HG02610 (cell line): ENCODE data around the gene PRKG1.
A peak's percentile ranks its signal among the peaks of the same experiment; 100 is the strongest.

Experiments used
- ATAC-seq: cut with Tn5 transposase; IDR thresholded peaks from one replicate; pipeline ENCODE4 v1.9.1; 2021; ENCODE audit warnings: mild to moderate bottlenecking, moderate library complexity; ENCODE audit not compliant: unreplicated experiment

PRKG1 gene

DNA sequence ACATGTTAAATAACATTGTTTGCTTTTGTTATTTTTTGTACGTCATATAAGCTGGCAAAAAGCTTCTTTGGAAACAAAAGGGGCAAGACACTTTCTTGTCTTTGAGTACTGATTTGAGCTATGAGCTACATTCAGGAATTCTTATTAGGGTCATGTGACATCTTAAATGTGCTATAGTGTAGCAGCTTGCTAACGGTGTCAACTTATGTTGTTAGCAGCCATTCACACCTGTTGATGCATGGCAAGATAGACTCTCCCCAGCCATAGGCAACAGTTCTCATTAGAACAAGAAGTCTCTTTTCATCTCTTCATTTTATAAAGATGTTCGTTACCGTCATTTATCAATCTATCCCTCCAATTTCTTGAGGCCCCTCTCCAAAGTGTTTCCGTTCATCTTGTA, 411.4 kb downstream of the PRKG1 start:
- no peak for ATAC-seq

DNA sequence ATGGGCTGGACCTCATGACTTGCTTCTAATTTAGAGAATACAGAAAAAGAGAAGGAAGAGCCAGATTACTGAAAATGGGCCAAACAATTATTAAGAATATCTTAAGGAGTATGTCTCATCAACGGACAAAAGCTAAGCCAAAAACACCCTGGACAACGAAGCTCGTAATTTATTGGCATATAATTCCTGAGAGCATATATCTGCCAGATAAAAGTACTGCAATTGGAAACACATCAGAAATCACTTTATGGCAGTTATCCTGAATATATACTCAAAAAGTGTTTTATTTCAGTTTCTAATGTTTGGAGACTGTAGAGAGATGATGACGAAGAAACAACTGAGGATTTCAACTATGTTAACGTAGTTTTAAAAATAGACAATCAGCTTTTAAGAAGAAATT, 413.3 kb downstream of the PRKG1 start:
- ATAC-seq, result no peak

DNA sequence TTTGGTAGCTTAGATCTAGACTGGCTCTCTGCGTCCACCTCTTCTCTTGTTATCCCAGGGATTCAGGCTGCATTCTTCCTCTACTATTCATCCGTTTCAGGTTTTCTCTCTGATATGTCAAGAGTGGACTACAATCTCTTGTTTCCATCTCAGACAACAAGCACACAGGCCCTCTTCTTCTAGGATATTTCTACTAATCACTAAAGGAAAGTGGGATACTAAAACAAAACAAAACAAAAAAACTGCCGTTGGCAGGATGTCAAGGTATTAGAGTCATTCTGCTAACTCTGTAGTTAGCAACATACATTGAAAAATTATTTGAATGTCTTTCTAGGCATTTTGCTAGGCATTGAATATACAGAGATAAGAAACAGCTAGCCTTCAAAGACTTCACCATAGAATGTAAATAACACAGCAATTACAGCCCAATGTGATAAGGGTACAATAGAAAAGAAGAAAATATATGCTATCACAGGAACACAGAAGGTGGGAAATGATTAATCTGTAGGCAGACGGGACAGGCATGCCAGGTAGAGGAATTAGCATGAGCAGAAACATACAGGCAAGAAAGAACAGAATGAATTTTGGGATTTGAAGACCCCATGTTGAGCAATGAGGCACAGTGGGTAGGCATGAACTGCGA, 414.6 kb downstream of the PRKG1 start:
- no peak for ATAC-seq

DNA sequence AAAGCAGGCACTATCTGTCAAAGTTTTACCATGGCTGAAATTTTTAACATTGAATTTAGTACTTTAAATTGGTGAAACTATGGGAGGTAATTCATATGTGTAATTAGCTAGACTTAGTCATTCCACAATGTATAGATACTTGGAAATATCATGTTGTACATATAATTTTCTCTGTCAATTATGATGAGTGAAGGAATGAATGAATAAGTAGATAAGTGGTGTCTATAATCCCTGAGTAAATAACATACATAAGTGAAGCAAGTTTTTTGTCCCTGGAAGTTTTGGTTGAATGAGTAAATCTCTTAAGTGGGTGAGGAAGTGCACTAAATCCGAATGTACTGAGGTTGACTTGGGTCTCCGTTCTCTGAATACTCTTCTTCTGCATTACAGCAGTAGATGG, 424.1 kb downstream of the PRKG1 start:
- ATAC-seq, result no peak

DNA sequence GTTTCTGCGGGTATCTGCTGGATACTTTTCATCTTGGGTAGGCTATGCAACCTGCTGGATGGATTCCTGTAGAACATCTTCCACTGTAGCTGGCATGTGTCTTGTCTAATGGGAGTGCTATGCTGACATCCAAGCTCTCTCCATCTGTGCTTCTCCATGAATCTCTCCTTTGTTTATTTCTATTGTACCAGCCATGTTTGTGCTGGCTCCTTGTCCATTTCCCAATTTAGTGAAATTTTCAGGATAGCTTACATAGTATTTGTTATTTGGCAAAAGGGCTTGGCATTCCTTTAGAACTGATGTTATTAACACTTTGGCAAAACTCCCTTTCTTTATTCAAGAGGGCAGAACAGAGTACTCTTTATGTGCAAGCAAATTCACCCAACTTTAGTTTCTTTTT, 427.1 kb downstream of the PRKG1 start:
- no peak for ATAC-seq

DNA sequence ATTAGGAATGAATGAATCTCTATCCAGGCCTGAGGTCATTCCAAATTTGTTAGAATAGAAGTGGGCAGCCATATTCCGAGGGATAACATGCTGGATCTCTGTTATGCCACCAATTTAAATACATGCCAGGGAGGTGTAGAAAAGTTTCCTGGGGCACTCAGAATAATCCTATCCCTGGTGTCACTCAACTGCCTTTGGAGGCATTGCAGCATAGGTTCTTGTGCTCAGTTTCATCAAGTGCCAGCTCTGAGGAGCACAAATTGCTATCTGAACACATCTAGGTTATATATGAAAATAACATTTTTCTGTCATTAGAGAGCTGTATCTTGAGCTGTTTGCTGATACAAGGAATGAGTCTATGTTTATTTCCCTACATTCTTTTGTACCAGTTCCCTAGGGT, 427.8 kb downstream of the PRKG1 start:
- ATAC-seq, result no peak

DNA sequence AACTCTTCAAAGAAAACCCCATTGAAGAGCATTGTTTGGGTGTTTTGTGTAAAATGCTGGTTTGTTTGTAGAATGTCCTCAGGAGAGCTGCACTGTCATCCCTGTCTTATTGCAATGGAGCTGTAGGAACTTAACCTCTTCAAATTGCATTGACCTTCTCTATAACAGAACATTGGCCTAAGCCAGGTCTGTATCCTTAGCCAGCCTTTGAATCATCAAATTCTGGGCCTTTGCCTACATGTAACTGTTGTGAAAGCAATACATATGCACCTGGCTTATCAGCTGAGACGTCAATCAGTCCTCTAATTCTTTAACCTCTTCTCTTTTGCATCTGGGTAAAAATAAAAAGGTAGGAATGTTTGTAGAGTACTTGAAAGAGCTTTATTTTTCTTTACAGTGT, 429.1 kb downstream of the PRKG1 start:
- ATAC-seq, result no peak

DNA sequence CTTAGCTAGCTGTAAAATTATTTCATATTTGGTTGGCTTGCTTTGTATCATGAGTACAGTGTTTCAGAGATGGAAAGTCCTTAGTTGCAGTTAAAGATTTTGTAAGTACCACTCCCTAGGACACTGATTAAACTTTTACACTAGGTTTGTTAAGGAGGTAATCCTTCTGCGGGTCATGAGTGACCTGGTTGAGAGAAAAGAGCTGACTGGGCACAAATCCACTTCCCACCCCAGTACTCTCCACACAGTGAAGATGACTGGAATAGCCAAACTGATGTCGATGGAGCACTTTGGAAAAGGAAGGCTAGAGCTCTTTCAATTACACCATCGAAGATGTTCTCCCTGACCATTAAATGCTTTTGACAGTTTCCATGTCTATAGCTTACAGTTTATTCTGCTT, 433.2 kb downstream of the PRKG1 start:
- ATAC-seq, result no peak

DNA sequence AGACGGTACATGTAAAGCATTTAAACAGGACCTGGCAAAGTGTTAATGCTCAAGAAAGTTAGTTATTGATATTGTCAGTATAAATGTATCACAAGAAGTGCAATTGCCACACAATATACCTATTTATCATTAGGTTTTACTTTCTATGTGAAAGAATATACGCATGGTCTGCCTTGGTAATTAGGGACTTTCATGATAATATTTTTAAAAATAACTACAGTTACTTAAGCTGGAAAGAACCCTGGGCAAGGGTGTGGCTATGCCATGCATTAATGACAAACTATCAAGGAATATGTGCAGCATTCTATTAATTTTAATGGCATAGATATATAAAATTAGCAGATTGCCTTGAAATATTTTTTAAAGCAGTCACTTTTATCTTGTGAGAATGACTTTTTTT, 433.9 kb downstream of the PRKG1 start:
- ATAC-seq, result no peak

DNA sequence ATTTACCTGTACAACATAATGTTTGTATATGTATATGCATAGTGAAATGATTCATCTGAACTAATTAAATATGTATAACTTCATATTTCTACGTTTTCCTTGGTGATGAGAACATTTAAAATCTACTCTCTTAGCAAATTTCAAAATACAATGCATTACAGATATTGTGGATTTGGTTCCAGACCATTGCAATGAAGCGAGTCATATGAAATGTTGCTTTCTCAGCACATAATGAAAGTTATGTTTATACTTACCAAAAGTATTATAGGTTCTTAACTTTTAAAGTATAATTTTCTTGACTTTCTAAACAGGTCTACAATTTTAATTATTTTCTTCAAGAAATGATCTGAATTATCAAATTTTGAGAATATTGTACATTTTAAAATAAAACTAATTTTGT, 435.9 kb downstream of the PRKG1 start:
- no peak for ATAC-seq

DNA sequence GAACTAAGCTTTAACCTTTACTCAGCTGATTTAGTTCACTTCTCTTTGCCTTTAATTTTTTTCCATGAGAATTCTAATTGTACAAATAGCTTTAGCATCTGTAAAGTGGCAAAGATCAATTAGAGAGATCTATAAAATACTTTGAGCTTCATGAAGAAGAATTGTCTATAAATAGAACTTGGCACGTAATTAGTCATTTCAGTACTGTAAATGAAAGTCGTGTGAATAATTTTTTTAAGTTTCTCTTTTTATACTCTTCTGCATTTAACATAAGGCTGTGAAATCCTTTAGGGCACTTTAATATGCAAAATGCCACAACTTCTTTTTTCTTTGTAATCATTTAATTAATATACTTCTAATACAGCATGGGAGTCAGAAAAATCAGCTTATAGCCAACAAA, 447.3 kb downstream of the PRKG1 start:
- ATAC-seq, result no peak

DNA sequence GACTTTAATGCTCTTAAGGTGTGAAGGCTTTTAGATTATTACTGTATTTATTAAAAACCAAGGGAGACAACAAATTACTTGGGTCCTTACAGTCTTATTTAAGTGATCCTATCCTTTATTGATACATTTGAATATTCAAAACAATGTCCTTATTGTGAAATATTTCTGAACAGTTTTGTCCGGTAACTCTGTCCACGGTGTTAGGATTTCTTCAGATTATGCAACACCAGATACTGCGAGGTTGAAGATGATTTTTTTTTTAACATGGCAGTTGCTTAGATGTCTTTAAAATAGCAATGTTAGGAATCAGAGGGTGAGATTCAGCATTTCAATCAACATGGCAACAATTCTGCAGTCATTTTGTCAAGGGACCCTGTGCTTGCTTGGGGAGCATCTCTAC, 448.6 kb downstream of the PRKG1 start:
- ATAC-seq, result no peak

DNA sequence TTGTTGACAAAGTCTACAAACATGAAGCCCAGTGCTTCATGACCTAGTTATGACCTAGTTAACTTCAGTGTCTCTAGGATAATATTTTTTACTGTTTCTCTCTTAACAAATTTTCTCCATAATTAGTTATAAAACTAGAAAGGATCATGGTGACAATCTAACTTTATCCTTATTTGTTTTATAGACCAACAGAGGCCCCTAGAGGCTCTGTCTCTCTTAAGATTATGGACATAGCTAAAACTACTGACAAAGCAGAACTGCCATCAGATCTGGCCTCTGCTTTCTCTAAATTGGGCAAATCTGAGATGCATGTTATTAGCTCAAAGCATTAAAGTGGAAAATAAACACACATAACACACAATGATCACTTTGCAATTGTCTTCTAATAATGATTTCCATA, 449.2 kb downstream of the PRKG1 start:
- ATAC-seq, result no peak

DNA sequence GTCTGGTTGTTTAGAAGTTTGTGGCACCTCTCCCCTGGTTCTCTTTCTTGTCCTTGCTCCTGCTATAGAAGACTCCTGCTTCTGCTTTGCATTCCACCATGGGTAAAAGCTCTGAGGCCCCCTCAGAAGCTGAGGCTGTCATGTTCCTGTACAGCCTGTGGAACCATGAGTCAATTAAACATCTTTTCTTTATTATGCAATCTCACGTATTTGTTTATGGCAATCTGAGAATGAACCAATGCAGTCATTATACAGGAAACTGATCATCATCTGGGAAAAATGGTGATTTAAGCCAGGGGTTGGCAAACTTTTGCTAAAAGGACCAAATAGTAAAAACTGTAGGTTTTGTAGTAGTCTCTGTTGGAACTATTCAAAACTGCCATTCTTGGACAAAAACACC, 449.8 kb downstream of the PRKG1 start:
- ATAC-seq, result no peak

DNA sequence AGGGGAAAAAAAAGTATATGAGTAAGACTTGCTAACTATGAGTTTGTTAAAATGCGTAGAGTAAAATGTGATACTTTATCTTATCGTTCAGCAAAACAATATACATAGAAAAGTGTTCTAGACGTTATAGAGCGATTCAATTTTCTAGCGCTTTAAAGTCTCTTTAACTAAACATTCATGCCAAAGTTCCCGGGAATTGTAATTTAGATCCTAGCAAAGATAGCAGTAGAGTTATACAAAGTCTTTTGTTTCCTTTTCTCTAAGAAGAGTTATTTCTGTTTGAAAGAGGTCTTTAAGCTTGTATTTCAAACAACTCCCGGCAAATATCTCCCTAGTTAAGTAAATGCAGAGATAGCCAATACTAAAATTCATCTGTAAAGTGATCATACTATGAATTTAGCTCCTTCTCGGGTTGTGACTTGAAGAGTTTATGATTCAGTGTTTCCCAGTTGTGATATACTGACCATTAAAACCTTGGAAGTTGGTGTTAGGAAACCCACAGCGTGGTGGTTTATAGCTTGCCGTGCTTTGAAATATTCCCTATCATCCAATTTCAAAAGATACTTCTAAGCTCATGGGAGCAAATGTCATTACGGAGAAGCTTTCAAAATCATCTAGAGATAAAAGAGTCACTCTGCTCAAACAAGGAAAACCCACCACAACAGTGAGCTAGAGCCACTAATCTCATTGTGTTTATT, 453.4 kb downstream of the PRKG1 start:
- no peak for ATAC-seq

DNA sequence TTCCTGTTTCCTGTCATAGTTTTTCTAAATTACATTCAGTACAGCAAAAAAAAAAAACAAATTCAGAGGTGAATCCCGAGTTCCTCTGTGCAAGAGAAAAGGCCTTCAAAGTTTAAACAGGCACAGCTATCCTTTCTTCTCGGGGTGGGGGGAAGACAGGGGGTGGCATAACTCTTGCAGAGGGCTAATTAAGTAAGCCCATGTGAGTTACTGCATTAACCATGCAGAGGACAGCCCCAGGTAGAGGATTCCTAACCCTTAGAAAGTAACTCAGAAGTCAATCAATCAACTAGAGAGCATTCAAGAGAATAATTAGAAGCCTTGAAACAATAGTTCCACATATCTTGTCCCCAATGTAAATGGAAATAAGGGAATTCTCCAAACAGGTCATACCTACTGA, 454.2 kb downstream of the PRKG1 start:
- ATAC-seq, result no peak

DNA sequence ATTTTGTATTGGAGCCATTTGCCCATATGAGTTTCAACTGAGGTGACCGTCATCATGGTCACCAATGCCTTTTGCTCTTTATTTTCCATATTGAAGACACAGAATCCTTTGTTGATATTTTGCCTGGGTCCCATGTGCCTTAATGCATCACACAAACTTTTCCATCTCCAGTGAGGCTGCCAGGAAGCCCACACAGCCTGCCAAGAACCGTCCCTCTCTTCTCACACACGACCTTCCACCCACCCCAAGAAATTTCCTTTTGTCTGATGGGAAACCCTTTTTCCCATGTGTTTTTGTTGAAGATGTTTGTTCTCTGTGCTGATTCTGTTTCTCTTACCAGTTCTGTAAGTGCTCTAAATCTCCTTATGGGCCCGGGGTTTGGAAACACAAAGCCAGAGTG, 456.3 kb downstream of the PRKG1 start:
- no peak for ATAC-seq

DNA sequence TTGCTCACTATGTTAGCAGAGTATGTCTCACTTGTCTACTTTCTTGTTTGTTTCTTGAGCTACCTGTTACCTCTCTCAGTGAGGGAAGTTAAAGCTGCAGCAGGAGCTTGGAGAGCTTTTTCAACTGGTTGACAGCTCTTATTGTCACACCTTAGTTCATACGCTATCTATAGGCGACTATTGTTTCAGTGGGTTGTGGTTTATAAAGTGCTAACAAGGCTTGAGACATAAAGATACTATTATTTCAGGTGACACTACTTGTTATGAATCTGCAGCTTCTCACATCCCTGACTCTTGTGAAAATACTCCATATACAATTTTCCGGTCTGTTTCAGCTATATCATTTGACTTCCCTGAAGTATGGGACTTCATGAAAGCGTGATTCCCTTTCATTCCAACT, 457.8 kb downstream of the PRKG1 start:
- peak; percentile 75 for ATAC-seq

DNA sequence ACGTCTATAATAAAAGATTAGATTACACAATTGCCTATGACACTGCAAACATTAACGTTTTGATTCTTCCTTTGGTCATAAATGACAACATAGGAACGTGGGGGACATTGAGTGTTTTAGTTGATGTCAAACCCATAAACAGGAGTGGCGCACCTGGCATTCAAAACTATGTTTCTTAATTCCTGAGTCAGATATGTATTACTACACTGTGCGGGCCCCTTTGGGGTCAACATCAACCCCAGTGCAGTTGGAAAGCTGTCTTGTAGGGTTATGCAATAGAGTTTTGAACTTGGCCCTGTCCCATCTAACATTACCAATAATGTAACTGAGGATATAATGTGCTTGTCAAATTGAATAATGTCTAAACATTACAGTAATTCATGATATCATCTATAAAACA, 468.6 kb downstream of the PRKG1 start:
- no peak for ATAC-seq

DNA sequence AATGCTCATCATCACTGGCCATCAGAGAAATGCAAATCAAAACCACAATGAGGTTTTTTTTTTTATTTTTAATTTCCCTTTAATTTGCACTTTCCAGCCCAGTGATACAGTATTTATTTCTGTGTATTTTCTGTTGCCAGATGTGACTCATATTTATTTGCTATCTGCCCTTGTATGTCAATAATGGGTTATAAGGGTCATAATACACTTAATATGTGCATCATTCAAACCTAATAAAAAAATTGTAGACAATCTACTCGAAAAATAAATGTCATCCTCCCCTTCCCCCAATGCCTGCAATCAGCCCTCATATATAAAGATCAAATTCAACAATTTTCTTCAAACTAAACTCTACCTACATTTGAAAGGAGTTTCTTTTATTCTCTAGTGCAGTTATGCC, 470.6 kb downstream of the PRKG1 start:
- no peak for ATAC-seq

DNA sequence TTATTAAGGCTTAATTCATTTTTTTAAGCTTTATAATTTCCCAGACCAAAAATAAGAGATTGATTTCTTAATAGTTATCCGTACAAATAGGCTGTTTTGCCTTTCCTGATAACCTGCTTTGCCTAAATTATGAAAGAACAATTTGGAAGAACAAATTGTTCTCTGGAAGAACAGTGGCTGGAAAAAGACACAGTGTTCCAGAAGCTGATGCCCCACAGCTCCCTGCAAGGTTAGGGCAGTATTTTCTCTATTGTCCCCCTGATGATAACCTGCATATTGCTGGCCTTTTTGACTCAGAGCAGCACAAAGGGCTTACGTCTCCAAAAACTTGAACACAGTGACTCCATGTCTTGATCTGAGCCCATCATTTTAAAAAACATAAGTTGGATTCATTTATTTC, 473.7 kb downstream of the PRKG1 start:
- no peak for ATAC-seq

DNA sequence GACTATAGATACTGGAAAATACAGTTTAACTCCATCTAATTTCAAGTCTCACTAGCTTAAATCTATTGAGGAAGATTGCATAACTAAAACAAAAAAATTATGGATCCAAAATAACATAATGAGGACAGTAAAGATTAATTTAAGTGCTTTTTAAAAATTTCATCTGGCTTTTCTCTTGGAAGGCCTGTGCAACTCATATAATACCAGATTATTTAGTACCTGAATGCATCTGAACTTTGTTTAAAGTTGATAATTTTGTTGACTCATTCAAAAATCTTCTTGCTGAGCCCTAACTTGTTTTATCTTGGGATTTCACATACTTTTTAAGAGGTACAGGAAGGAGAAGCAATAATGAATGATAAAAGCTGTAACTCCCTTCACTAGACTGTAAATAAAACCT, 478.6 kb downstream of the PRKG1 start:
- ATAC-seq, result no peak

DNA sequence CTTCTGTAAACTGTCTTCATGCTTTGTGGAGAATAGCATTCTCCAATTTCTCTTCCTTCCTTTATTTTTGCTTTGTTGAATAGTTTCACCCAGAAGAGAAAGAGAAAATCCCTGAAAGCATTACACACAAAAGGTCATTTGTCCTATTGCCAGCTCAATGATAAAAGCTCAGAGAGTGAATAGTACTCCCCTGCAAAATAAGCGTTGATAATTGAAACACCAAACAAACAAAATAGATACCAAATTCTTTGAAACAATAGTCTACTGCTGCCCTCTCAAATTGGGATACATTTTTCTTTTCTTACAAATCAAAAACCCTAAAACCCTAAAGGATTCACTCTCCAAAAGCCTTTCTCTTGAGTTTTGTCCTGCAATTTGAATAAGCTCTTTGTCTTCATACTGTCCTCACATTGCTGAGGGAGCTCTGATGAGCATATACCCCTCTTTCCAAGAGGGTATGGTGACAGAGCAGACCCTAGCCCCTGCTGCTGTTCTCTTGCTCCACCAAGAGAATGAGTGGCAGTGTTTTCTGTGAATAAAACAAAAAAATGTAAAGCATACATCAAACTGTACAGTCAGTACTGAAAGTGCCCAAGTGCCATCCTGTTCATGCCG, 490.7 kb downstream of the PRKG1 start:
- ATAC-seq, result no peak
